ENCODE measurements around the gene TFEB.

The TFEB gene

DNA sequence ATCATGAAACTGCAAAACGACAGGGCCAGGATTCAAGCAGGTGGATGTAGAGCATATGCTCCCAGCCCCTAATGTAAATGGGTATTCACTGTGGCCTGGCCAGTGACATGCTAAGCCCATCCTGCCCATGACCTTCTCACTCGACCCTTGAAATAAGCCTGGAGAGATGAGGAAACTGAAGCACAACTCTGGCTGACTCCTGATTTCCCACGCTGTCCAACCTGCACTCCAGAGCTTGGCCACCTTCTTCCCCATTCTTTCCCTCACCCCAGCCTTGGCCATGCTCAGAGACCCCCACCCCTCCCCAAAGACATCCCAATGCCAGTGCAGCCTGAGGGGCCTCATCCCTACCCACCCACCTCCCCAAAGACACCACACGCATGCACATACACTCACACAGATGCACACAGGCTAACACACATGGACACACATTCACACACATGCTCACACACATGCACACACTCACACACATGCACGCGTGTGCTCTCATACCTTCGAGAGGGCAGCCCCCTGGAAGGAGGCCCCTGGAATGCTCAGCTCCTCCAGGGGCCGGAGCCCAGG is 12.4 kb downstream of the TFEB start:
- no peak for DNase-seq (ENCODE audit: low spot score)

DNA sequence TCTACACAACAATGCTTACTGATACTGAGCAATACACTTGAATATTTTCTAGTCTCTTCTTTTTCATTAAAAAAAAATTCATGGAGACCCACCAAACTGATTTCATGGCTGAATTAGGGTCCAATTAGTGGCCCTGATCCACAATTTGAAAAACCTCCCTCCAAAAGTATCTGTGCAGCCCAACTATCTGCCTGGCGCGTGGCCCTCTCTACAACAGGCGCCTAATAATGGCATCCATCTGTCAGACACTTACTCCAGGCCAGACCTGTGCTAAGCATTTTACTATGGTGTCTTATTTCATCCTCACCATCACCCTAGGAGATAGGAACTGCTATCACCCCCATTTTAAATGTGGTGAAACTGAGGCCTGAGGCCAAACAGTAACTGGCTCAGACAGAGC is 14.0 kb downstream of the TFEB start:
- no peak for DNase-seq (ENCODE audit: low spot score)

DNA sequence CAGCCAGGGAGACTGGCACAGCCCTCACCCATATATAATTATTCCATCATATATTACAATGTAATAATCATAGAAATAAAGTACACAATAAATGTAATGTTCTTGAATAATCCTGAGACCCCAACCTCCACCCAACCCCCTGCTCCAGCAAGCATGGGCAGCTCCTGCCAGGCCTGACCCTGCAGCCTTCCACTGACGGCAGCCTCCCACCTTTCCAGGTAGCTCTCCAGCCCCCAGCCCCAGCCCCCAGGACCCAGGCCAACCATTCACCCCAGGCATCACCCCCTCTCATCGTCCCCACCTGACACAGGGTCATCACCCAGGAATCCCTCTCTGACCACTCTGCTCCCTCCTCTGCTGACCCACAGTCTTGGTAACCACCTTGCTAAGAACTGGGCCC is 14.6 kb downstream of the TFEB start:
- no peak for DNase-seq (ENCODE audit: low spot score)

DNA sequence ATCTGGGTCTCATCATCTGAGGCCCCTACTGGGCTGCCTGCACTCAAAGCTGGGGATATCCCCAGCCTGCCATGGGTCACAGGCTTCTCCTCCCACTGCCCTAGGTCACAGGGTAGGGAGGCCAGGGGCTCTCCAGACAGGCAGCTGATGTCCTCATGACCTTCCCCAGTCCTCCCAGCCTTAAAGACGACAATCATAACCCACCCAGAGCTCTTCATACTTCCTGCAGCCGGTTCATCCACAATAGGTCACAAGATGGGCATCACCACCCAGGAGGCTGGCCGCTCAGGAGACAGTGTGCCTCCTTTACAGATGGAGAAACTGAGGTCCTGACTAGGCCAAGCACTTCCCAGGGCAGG is 15.2 kb downstream of the TFEB start:
- no peak for DNase-seq (ENCODE audit: low spot score)

DNA sequence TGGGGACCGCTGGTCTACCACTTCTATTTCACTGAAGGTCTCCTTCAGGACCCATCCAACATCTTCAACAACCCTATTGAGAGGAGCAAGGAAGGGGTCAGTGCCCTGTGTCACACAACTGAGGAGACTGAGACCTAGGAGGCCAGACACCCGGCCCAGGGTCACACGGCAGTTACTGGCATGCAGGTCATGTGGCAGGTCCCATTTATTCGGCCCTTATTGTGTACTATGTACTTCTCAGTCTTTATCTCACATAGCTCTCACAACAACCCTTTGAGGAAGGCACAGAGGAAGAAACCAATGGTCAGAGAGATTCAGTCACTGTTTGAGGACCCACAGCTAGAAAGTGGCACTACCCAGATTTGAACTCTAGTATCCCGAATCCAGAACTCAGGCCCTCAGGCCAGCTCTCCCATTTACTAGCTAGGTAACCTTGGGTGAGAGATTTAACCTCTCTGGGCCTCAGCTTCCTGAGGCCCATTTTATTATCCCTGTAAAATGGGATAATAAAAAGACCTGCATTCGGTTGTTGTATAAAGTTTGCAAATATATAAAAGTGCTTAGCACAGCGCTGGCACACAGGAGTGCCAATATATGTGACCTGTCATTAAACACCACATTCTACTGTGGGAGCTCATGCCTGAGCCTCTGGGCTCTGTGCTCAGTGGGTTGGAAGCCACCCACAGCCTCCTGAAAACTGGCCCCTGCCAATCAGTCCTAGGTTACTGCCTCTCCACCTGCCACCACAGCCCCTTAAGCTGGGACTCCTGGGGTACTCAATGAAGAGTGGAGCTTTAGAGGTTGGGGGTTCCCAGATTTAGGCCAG is 15.8 kb downstream of the TFEB start:
- no peak for DNase-seq (ENCODE audit: low spot score)

DNA sequence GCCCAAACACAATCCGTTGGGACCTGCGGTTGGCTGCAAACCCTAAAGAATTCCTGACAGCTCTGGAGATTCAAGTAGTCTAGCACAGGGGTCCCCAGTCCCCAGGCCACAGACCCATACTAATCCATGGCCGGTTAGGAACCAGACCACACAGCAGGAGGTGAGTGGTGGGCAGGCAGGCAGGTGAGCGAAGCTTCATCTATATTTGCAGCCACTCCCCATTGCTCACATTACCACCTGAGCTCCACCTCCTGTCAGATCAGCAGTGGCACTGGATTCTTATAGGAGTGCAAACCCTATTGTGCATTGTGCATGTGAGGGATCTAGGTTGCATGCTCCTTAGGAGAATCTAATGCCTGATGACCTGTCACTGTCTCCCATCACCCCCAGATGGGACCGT is 16.6 kb downstream of the TFEB start:
- no peak for DNase-seq (ENCODE audit: low spot score)

DNA sequence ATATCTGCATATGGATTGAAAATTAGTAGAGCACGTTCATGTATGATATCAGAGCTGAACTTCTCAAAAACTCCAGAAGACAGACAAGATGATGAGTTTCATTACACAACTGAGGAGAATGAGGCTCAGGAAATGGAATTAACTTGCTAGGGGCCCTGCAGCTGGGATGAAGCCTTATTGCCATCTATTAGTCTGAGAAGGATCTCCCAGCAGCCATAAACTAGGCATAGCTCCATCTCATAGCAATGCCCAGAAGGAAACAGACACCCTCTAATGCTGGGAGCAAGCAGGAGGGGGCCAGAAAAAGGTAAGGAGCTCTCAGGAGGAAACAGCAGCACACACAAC is 18.0 kb downstream of the TFEB start:
- DNase-seq (ENCODE audit: low spot score): no peak

DNA sequence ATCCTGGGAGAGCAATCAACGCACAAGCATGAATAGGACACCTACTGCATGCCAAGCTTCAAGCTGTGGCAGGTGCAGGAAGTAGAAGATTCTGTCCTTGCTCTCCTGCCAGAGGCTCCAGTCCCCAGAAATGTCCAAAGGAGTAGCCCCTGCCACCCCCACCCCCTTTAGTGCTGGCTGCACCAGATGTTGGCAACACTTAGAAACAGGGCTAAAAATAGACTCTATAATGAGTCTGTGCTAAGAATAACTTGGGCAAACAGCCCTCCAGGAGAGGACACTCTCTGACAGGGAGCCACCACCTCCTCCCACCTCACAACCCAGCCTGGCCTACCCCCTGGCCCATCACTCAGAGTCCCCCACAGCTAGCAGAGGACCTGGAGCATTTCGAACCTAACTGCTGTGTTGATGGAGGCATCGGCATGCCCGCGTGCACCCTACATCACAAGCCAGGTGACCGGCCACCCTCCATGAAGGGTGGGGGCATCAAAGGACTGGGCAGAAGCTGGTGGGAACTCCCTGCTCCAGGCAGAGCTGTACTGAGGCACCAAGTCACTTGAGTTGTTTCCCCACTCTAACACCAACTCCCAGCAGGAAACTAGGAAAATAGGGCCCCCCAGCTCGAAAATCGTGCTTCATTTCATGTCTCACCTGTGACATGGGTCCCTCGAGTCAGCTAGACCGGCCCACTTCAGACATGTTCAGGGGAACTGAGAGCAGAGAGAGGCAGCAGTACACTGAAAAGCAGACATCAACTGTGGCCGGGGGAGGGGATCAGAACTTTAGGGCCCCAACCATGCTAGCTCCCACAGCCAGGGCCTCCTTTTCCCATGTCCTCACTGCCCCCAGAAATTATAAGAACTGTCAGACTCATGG is 18.7 kb downstream of the TFEB start:
- no peak for DNase-seq (ENCODE audit: low spot score)

DNA sequence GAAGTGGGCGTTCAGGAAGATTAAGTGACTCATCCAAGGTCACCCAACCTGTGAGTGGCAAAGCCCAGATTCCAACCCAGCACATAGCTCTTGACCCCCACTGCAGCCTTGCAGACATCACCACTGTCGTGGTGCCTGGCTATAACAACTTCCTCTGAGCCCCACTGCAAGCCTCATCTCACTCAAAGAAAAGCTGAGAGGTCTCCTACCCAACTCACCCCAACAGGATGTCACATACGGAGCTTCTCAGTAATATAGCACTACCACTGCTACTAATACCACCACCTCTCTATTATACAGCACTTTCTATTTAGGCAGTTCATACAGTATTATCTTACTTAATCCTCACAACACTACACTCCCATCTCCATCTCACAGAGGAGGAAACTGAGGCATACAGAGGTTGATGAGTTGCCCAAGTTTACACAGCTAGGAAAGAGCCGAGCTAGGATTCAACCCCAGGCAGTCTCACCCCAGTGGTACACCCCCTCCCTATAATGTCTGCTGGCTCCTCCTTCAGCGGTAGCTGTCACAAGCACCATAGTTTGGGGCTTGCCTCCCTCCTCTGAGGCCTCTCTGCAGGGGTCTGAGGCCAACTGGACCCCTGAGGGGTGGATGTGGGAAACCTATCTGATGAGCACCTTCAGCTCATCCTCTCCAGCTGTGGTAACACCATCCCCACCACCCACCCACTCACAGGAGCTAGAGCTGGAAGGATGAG is 19.5 kb downstream of the TFEB start:
- no peak for DNase-seq (ENCODE audit: low spot score)

DNA sequence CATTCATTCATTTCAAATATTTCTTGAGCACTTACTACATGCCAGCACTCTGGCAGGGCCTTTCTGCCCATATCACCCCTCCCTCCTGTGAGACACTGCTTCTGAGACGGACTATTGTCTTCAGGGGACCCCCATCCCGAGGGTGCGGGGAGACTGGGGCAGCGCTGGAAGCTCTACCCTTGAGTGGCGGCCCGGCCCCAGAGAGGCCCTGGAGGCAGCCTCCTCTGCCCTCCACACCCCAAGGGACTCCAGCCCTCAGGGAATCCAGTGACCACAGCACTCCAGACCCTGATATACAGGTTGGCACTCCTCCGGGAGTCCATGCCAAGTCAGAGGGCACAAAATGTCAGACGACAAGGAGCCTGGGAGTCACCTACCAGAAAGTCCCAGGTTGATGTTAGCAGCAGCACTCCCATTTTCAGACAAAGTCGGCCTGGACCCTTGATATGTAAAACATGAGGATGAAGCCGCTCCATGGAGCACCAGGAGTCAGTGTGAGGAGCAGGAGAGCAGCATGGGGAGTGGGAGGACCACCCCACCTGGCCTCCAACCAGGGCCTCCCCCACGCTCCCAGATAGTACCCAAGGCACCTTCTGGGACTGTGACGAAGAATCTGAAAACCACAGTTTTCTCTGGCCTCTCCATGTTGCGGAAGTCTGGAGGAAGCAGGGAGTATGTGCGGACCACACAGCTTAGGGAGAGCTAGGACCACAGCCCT is 20.7 kb downstream of the TFEB start:
- DNase-seq (ENCODE audit: low spot score): no peak

DNA sequence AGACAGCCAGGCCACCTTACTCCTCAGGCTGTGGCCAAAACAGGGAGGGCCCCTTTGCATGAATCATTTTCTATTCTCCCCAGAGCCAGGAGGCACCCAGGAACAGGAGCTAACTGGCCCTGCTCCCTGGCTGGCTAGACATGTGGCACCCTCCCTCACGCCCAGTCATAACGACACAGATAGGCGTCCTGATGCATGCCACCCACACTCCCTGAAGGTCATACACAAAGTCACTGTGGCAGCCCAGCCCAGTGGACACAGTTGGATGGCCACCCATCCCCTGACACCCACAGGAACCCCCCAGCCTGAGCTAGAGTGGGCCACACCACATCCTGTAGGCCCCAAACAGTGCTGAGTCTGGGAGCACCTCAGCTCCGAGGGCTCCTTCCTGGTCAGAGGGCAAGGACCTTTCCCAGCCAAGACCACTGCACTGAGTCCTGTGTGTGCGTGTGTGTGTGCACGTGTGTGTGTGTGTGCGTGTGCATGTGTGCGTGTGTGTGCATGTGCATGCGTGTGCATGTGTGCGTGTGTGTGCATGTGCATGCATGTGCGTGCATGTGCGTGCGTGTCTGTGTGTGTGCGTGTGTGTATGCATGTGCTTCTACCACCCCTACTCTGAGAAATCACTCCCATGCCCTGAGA is 21.6 kb downstream of the TFEB start:
- DNase-seq (ENCODE audit: low spot score): no peak

DNA sequence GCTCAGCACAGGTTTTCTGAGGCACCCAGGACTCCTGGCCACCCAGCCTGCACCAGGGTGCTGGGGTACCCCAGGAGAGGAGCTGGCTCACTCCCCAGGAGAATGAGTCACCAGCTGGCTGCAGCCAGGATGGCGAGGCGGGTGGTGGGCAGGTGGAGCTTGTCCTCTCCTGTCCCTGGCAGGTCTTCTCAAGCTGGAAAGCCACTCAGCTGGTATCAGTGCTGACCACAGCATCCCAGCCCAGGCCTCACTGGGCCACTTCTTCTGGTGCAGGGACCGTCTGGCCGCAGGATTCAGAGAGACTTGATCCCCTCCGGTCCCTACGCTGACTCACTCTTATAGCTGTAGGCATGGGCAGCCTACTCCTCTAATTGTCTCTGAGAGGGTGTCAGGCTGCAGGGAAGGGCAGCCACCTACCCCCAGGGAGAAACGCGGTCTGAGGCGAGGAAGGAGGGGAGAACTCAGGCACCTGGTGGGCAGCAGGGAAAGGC is 22.2 kb downstream of the TFEB start:
- peak; percentile 42 for DNase-seq (ENCODE audit: low spot score)

DNA sequence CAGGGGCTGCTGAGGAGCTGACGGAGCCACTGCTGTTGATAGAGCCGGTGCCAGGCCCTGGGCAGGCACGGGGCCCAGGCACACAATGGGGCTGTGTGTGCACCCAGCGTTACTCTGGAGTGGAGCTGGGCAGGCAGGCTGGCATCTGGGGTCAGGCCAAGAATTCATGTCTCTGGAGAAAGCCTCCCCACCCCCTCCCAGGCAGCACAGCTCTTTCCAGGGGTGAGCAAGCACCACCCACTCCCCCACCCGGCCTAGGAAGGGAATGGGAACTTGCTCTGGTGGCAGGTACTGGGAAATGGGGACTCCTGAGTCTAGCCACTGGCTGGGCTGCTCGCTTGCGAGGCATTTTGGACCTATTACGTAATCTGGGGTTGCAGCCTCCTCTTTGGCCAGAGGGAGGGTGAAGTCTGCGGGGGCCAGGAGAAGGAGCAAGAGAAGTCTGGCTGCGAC is 22.7 kb downstream of the TFEB start:
- DNase-seq (ENCODE audit: low spot score): peak; percentile 42

DNA sequence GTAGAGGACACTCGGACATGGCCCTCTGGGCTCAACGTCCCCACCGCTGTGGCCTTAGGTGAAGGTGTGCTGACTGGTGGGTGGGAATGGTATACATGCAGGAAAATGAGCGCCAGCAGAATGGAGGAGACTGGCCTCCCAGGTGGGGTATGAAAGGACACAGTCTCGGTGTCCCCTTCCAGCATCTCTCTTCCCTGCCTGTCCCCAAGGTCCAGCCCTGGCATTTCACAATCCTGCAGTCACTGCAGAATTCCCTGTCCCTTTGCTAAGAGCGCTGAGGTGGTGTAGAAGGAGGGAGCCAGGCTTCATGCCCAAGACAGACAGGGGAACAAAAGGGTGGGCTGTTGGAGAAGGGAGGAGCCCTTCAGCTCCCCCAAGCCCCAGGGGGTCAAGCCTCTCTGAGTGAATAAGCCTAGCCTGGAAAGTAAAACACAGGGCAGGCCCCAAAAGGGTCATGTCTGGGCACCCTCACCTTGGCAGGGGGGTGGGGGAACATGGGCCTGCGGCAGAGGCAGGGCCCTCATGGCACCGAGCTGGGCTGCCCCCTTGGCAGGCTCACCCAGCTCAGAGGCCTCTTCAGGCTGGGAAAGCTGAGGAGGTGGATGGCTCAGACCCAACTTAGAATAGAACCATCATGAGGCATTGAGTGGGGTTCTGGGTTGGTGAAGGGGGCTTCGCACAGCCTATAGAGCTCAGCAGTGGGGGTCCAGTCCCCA is 23.9 kb downstream of the TFEB start:
- no peak for DNase-seq (ENCODE audit: low spot score)

DNA sequence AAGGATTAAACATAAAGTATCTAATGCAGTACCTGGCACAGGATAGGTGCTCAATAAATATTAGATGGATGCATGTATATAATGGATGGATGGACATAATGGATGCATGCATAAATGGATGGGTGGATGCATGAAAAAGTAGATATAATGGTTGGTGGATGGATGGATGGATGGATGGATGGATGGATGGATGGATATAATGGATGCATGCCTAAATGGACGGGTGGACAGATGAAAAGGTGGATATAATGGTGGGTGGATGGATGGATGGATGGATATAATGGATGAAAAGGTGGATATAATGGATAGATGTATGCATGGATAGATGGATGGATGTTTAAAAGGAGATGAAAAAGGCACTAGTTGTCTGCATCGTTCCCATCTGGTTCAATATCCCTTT is 26.0 kb downstream of the TFEB start:
- no peak for DNase-seq (ENCODE audit: low spot score)

DNA sequence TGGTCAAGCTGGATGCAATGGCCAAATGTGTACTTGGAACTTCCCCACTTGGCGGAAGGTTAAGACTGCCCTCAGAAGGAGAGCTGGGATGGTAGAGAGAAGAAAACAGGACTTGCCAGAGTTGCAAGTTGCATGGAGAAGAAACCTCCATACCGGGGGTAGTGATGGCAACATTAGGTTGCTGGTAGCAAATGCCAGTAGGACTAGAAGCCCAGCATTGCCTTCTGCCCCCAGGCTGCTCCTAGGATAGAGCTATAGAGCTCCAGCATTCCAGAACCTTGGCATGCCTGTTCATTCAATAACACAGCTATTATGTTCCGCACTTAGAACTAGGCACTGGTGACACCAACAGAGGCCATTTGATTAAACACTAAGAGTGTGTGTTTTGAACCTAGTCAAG is 26.6 kb downstream of the TFEB start:
- no peak for DNase-seq (ENCODE audit: low spot score)

DNA sequence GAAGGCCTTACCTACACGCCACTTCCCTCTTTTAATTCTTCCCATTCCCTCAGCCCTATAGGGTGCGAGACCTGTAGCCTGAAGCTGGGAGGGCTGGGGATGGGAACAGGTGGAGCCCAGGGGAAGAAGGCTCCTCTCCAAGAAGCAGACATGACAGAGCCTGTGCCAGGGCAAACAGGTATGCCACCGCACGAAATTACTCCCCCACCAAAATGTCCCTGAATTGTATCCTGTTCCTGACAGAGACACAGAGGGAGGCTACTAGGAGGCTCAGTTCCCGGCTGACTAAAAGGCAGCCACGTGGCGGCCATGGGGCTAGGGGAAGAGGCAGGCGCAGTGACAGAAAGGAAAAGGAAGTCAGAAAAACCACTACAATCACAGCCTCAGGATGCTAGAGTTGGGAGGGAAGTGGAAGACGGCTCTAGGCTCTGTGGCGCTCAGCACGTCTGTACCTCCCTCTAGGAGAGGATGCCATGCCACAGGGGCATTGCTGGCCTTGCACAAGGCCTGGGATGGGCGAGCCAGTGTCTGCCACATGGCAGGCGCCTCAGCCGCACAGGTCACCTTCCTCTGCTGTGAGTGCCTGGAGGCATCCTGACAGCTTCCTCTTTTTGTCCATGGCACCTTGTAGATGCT is 27.7 kb downstream of the TFEB start:
- DNase-seq (ENCODE audit: low spot score): no peak

DNA sequence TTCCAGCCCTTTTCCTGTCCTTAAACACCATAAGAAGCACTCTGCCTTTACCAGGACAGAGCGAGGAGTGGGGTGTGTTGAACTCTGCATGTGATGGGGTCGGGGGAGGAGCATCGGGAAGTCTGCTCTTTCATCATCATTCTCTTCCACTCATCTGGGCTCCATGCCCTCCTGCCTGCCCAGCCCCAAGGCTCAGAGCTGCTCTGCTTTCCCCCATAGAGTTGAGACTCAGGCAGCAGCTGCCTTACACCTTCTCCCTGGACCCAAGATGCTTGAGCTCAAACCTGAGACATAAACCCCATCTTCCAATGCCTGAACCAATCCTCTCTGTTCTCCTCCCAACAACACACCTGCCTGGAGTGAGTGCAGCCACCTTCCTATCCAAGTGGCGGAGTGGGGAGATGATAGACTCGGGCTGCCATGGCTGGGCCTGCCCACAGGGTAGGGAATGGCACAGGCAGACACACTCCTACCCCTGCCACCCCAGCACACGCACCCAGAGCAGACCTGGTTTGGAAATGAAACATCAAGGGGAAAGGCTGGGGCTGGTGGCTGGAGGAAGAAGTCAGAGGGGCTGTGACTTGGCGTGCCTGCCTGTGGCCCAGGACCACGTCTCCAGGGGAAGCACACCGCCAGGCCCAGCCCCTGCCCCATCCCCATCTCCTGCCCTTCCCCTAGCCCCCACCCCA is 28.4 kb downstream of the TFEB start:
- no peak for DNase-seq (ENCODE audit: low spot score)

Data from iPS-NIHi11 (cell line).